HG03521 (cell line): Measurements from ENCODE around the gene RET.

Experiments
- ATAC-seq: cut with Tn5 transposase; IDR thresholded peaks from one replicate; pipeline ENCODE4 v1.9.1; 2021; ENCODE audit warnings: mild to moderate bottlenecking, moderate library complexity; ENCODE audit not compliant: unreplicated experiment

The RET gene

GRCh38 chr10:43076876-43077420, at the start of gene RET:
Gene RET (plus strand): TSS chr10:43077069. CDS start chr10:43077259, 190 bp downstream.
- no peak for ATAC-seq

GRCh38 chr10:43027331-43027955, 49.4 kb upstream of the RET start:
- ATAC-seq, result no peak

DNA sequence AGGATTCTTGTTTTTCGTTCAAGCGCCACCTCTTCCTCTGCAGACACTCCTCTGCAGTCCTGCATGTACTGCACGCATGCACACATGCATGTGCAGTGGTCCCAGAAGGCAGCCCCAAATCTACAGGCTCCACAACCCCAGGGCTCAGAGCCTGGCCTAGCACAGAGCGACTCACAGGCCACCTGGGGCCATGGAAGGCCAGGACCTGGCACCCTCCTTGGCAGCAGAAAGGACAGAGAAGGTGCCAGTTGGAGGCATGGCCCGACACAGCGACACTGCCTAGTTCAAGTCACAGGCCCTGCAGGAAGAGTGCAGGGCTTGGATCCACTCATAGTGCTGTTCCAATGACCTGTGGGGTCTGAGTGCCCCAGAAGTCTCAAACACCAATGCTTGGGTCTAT, 48.7 kb upstream of the RET start:
- ATAC-seq, result no peak

DNA sequence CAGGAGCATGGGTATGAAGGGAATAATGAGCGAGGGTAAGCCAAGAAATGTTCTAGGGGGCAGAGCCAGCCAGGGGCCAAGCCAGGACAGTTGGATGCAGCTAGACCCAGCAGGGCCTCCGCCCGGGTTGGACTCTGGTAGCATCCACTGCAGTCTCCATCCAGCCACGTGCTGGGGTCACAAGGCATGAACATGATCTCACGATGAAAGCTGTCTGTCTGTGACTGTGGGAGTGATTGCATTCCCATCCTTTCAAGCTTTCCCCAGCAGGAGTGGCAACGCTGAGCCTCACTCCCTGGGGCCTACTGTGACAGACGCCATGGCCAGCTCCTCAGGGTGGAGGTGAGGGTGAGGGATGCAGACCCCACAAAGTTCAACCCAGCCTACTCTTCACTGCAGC, 47.8 kb upstream of the RET start:
- ATAC-seq, result no peak

DNA sequence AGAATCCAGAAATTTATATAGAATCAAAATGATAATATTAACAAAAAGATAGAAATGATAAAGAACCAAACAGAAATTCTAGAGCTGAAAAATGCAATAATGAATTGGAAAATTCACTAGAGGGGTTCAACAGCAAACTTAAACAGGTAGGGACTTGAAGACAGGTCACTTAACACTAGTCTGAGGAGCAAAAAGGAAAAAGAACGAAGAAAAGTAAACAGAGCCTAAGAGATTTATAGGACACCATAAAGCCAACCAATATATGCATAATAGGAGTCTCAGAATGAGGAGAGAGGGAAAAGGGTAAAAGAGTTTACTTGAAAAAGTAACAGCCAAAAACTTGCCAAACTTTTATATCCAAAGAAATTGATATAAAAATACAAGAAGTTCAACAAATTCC, 44.3 kb upstream of the RET start:
- no peak for ATAC-seq

DNA sequence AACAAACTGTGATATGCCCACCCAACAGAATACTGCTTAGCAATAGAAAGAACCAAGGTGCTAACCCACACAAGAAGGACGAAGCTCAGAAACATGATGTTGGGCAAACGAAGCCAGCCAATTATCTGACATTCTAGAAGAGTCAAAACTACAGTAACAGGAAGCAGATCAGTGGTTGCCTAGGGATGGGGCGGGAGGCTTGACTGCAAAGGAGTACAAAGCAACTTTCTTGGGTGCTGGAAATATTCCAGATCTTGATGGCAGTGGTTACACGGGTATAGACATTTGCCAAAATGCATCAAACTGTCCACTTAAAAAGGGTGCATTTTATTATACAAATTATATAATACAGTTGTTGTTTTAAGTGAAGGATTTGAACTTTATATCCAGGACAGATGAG, 41.1 kb upstream of the RET start:
- ATAC-seq, result no peak

DNA sequence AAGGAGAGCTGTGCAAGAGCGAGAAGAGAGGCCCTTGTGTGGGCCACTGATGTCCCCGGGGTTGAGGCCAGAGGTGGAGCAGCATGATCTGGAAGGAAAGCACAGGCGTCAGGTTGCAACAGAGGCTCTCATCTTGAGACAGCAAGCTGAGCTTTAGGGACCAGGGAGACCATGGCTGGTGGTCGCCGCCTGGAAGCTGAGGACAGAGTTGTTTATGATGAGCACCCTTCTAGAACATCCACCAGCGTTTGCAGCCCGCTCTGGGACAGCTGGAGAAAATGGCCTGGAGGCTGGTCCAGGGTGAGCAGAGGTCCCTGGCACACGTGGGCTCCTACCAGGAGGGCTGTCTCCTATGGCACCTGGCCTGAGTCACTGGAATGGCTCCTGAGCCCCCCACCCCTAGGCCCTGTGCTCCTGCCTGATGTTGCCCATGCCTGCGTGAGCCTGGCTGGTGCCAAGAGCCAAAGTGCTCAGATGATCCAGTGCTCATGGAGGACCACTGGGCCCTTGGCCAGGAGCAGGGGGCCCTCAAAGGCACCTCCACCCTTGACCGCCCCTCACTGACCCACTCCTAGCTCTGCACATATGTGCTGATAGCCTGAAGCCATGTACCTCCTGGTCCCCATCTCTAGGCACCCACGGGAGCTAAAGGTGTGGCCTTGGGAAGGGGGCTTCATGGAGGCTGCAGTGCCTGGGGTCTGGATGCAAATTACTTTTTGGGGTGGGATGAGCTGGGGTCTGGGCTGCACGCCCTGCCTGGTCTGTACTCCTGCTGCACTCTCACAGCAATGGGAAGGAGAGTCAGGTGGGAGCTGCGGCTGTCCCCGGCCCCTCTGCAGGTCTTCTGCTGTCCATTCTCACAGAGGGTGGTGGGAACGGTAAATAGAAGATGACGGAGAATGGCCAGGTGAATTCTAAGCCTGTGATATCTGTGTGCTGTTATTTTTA, 40.1 kb upstream of the RET start:
- no peak for ATAC-seq

- ATAC-seq, result no peak
These were observed 39.4 kb upstream of the RET start for GRCh38 chr10:43037440-43037839.

GRCh38 chr10:43037942-43038782, 38.7 kb upstream of the RET start:
- no peak for ATAC-seq

- ATAC-seq, result no peak
These were observed 37.9 kb upstream of the RET start for GRCh38 chr10:43038783-43039623.

DNA sequence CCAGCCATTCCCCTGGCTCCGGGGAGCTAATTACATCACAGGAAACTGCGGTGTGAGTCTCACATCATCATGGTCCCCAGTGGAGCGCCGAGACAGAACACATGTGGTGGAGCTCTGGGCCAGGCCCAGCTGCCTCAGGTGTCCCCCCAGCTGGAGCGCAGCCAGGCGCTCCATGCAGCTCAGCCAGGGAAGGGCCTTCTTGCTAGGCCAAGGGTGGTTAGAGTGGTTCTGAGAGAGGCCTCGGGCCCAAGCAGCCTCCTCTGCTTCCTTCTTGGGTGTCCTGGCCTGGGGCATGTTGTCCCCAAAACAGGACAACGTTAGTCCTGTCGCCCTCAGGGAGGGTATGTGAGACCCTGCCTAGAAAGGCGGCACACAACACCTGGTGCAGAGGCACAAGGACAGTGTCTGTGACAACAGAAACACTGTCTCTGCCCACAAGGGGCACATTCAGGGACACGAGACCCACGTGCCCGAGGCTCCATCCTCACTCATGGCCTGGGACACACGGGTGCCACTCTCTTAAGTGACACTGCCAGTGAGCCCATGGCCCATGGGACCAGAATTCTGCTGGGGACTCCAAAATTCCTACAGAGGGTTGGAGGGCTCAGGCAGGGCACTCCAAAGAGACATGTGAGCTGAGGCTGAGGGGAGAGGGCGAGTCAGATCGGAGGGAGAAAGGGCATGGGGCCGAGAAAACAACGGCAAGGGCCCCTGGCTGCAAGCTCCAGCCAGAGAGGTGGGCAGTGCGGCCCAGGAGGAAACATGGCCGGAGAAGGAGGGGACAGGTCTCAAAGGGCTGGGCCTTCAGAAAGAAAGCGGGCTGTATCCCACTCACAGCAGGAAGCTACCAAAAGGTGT, 37.0 kb upstream of the RET start:
- ATAC-seq, result no peak

DNA sequence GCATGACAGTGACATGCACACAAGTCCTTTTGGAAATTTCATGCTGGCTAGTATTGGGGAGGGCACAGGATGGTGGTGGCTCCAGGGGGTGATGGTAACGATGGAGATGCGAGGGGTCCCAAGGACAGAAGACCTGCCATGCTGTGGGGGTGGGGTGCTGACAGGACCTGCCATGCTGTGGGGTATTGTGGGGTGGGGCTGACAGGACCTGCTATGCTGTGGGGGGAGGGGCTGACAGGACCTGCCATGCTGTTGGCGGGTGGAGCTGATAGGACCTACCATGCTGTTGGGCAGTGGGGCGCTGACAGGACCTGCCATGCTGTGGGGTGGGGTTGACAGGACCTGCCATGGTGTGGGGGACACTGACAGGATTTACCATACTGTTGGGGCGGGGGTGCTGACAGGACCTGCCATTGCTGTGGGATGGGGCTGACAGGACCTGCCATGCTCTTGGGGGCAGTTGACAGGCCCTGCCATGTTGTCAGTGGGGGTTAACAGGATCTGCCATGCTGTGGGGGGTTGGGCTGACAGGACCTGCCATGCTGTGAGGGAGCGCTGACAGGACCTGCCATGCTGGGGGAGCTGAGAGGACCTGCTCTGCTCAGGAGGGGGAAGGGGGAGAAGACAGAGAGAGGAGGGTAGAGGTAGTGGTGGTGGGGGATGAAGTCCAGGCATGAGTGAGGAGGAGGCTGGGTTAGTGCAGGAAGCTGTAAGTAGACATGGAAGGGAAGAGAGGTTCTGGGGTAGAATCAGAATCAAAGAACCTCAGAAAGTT, 36.2 kb upstream of the RET start:
- no peak for ATAC-seq

DNA sequence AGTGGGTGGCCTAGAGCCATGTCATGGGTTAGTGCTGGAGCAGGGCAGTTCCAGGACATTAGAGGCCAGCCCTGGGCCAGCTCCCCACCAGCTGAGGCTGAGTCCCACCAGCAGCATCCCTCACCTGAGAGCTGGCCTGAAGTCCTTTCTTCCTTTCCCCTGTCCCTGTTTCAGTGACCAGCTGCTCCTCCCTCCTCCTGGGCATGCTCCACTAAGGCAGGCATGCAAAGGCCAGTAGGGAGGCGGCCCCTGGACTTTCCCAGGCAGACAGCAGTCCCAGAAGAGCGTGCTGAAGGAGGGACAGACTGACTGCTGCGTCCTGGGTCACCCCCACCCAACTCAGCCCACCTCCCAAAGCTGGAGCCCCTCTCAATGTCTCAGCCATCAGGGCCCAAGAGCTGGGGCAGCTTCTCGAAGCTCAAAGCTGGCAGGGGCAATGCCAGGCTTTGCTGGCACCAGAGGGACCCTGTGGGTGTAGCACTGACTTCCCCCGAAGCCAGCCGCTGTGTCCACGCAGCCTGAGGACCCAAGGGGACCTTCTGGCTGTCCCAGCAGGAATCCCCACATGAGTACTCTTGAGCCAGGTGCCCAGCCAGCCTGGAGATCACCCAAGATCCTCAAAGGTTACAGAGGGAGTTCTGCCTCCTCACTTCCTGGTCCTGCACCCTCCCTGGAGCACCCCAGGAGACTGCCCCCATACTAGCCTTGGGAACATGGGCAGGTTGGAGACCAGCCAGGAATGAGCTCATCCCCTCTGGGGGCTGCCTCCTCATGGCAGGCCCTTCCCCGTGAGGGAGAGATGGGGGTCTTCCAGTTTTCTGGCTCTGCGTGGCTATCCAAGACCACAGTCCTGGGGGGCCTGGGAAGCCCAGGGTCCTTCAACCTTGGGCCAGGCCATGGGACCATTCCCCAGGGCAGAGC, 35.2 kb upstream of the RET start:
- ATAC-seq, result no peak

DNA sequence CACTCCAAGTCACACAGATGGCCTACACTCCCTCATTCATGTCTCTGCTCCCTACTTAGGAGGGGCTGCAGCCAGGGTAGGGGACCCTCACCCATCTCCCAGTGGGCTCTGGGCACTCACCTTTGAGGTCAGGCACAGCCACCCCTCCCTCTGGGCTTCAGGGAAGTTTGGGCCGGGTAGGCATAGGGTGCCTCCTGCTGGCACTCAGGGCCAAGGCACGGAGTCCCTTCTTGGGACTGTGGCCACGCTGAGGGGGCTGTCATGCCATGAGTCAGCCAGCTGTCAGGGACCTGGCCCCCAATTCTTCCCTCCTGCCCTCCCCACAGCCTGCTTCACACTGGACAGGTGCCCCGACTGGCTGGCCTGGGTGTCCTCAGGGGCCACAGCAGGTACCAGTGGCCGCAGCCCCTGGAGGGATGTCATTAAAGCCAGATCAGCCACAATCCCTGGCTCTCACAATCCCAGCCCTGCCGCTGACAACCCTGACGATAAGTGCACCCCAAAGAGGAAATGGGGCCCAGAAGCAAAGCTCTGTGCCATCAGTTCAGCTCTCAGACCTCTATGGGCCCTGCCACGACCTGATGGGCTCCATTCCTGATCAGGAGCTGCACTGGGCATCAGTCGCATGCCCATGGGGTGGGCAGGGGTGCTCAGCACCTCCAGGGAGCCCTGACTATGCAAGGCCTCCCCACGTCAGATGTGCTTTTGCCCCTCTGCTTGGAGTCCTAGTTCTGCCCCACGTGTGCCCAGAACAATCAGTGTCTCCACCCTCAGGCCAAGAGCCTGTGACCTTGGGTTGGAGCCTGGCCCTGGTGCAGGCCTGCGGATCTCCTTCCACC, 34.1 kb upstream of the RET start:
- ATAC-seq, result no peak

DNA sequence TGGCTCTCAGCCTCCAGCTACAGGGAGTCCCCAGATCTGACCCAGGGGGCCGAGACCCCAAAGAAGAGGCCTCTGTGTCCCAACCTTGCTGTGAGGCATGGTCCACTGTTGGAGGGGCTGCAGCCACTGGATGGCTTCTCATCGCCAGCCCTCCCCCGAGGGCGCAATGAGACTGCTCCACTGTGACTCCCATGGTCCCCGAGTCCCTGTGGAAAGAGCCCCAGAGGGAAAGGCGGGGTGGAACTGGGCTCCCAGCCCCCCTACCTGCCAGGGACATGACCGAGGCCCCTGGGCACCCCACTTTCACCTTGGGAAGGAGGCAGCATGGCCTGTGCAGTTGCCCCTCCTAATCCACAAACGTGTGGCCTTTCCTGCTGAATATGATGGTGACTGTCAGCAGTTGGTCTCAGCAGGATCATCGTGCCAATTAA, 33.5 kb upstream of the RET start:
- ATAC-seq, result no peak

- no peak for ATAC-seq
These were observed 33.0 kb upstream of the RET start for GRCh38 chr10:43043773-43044447.
